Neural progenitor cell (in vitro differentiated cells): ENCODE measurements around the gene B4GALNT1. TPM values are rescaled to one million over a fixed set of nuclear protein-coding genes. Genes with fewer than 3 reads are reported as not detected.

Source experiments
- DNase-seq: peaks from one replicate; pipeline ENCODE4 v3.0.0-alpha.2; 2016; ENCODE audit warnings: low spot score
- H2AFZ ChIP-seq: fragments of 200-600 bp; sonication (generic); replicated peaks from 2 replicates; pipeline ENCODE4 v1.6.1; 2016; ENCODE audit warnings: antibody characterized with exemption
- H3F3A ChIP-seq: fragments of 200-600 bp; sonication (generic); 2 replicates; pipeline ENCODE4 v1.6.1; 2016; ENCODE audit warnings: antibody characterized with exemption, low read depth
- H3K27ac ChIP-seq: fragments of 200-600 bp; sonication (generic); 2 replicates; pipeline ENCODE4 v1.5.1; 2016; ENCODE audit warnings: mild to moderate bottlenecking
- H3K27me3 ChIP-seq: fragments of 200-600 bp; sonication (generic); 2 replicates; pipeline ENCODE4 v1.6.1; 2016; ENCODE audit warnings: mild to moderate bottlenecking, moderate library complexity
- H3K36me3 ChIP-seq: fragments of 200-600 bp; sonication (generic); 2 replicates; pipeline ENCODE4 v1.5.1; 2016
- H3K4me1 ChIP-seq: fragments of 200-600 bp; sonication (generic); 2 replicates; pipeline ENCODE4 v1.6.1; 2016; ENCODE audit warnings: mixed run types
- H3K4me2 ChIP-seq: fragments of 200-600 bp; sonication (generic); 2 replicates; pipeline ENCODE4 v1.6.1; 2016
- H3K4me3 ChIP-seq: fragments of 200-600 bp; sonication (generic); 2 replicates; pipeline ENCODE4 v1.5.1; 2016
- H3K79me2 ChIP-seq: fragments of 200-600 bp; sonication (generic); 2 replicates; pipeline ENCODE4 v1.6.1; 2016; ENCODE audit warnings: low read depth
- H3K9ac ChIP-seq: fragments of 200-600 bp; sonication (generic); 2 replicates; pipeline ENCODE4 v1.6.1; 2016
- H3K9me3 ChIP-seq: fragments of 200-600 bp; sonication (generic); 2 replicates; pipeline ENCODE4 v1.5.1; 2016; ENCODE audit warnings: low read depth
- H4K20me1 ChIP-seq: fragments of 200-600 bp; sonication (generic); 2 replicates; pipeline ENCODE4 v1.6.1; 2016; ENCODE audit warnings: low read depth
- H3K27ac Mint-ChIP-seq: 3 replicates; pipeline ENCODE4 v1.8.0; 2021; ENCODE audit warnings: mixed read lengths
- H3K27me3 Mint-ChIP-seq: 2 replicates; pipeline ENCODE4 v1.8.0; 2022; ENCODE audit warnings: low read depth, mild to moderate bottlenecking, inconsistent platforms, moderate library complexity, mixed read lengths; ENCODE audit not compliant: insufficient read depth
- H3K36me3 Mint-ChIP-seq: 3 replicates; pipeline ENCODE4 v1.8.0; 2021; ENCODE audit warnings: mixed read lengths
- H3K4me1 Mint-ChIP-seq: 3 replicates; pipeline ENCODE4 v1.8.0; 2021; ENCODE audit warnings: mixed read lengths
- H3K4me3 Mint-ChIP-seq: 3 replicates; pipeline ENCODE4 v1.8.0; 2021; ENCODE audit warnings: mild to moderate bottlenecking, moderate library complexity, mixed read lengths
- H3K9me3 Mint-ChIP-seq: 3 replicates; pipeline ENCODE4 v1.8.0; 2020; ENCODE audit warnings: mixed read lengths
- CTCF ChIP-seq: fragments of 200-600 bp; sonication (generic); IDR thresholded peaks from 2 replicates; pipeline ENCODE4 v1.5.1; 2017; ENCODE audit warnings: antibody characterized with exemption, mild to moderate bottlenecking
- EZH2 ChIP-seq: fragments of 200-600 bp; sonication (generic); IDR thresholded peaks from 2 replicates; pipeline ENCODE4 v1.6.1; 2017; ENCODE audit warnings: antibody characterized with exemption, mild to moderate bottlenecking, moderate library complexity
- EZH2phosphoT487 ChIP-seq: fragments of 200-600 bp; sonication (generic); IDR thresholded peaks from 2 replicates; pipeline ENCODE4 v1.6.1; 2017; ENCODE audit warnings: antibody characterized with exemption
- total RNA-seq: library from RNA; depleted of rRNA; stranded (reverse); fragments of >200 nt; gene quantifications from 2 replicates; pipeline ENCODE4 v1.2.3, GENCODE V29; 2015; ENCODE audit warnings: low replicate concordance

Gene B4GALNT1
- total RNA-seq, 1 donor from 2014 or later = 0.28 TPM

GRCh38 chr12:57611827-57612710 lies 20.9 kb downstream of the B4GALNT1 start:
- H2AFZ ChIP-seq = no peak overlapping the region
- TF ChIP-seq CTCF (no peak), EZH2phosphoT487 (no peak), EZH2 (no peak)
- peaks cover 11% of the 10 kb centered on the region for H3K4me1 ChIP-seq

GRCh38 chr12:57611108-57611826 lies 21.7 kb downstream of the B4GALNT1 start, which contains the start of gene ARHGEF25:
TSS of gene ARHGEF25 (plus strand) at chr12:57611435. CDS start at chr12:57611895, 460 bp downstream.
- peaks cover 11% of the 10 kb centered on the region for H3K4me1 ChIP-seq
- H3K36me3 ChIP-seq = no peaks in the 10 kb centered on the region
- peaks cover 30% of the 10 kb centered on the region for H3F3A ChIP-seq
- H3K4me2 ChIP-seq = peak within 1 kb of the TSS; percentile 89
- peaks cover 9% of the 10 kb centered on the region for H4K20me1 ChIP-seq
- H3K79me2 ChIP-seq = peaks cover under 1% of the 10 kb centered on the region
- no peak within 1 kb of the TSS for H3K27ac ChIP-seq
- H3K27me3 ChIP-seq = peaks cover 36% of the 10 kb centered on the region
- peak within 1 kb of the TSS; percentile 76 for H3K27ac Mint-ChIP-seq
- peak within 1 kb of the TSS; percentile 92 for H3K4me3 Mint-ChIP-seq
- H3K9me3 Mint-ChIP-seq = no peaks in the 10 kb centered on the region
- H3K9me3 ChIP-seq = no peaks in the 10 kb centered on the region
- H3K4me3 ChIP-seq = peak within 1 kb of the TSS; percentile 60
- no peak within 1 kb of the TSS for H3K9ac ChIP-seq
- H2AFZ ChIP-seq = peak within 1 kb of the TSS; percentile 62
- TF ChIP-seq CTCF = peak; percentile 2
- no peak for TF ChIP-seq EZH2
- H3K36me3 Mint-ChIP-seq = peaks cover 24% of the 10 kb centered on the region
- peaks cover 11% of the 10 kb centered on the region for H3K27me3 Mint-ChIP-seq
- H3K4me1 Mint-ChIP-seq = peaks cover 26% of the 10 kb centered on the region
- DNase-seq = peak; percentile 87

More at GRCh38 chr12:57611827-57612710, 20.9 kb downstream of the B4GALNT1 start:
- Histone ChIP-seq H3K4me2 (peak overlapping the region; percentile 89), H3K27ac (no peak overlapping the region), H3K9me3 (no peaks in the 10 kb centered on the region), H4K20me1 (peaks cover 9% of the 10 kb centered on the region), H3K9ac (no peak overlapping the region), H3K79me2 (no peaks in the 10 kb centered on the region), H3K4me3 (peak overlapping the region; percentile 60), H3K36me3 (no peaks in the 10 kb centered on the region), H3F3A (peaks cover 30% of the 10 kb centered on the region), H3K27me3 (peaks cover 43% of the 10 kb centered on the region)
- DNase-seq = no peak
- peak overlapping the region; percentile 92 for H3K4me3 Mint-ChIP-seq
- H3K9me3 Mint-ChIP-seq = no peaks in the 10 kb centered on the region
- H3K27me3 Mint-ChIP-seq = peaks cover 10% of the 10 kb centered on the region
- peak overlapping the region; percentile 76 for H3K27ac Mint-ChIP-seq
- peaks cover 22% of the 10 kb centered on the region for H3K4me1 Mint-ChIP-seq
- peaks cover 28% of the 10 kb centered on the region for H3K36me3 Mint-ChIP-seq

GRCh38 chr12:57610554-57611107 lies 22.4 kb downstream of the B4GALNT1 start:
- H3K4me1 Mint-ChIP-seq = peaks cover 30% of the 10 kb centered on the region
- H3K27me3 Mint-ChIP-seq = peaks cover 12% of the 10 kb centered on the region
- Histone ChIP-seq H3K27me3 (peaks cover 36% of the 10 kb centered on the region), H3K27ac (no peak overlapping the region), H3F3A (peaks cover 30% of the 10 kb centered on the region), H3K9ac (no peak overlapping the region), H3K4me1 (peaks cover 13% of the 10 kb centered on the region), H4K20me1 (peaks cover 13% of the 10 kb centered on the region), H3K9me3 (no peaks in the 10 kb centered on the region), H3K4me2 (peak overlapping the region; percentile 89), H3K36me3 (no peaks in the 10 kb centered on the region), H3K79me2 (peaks cover 7% of the 10 kb centered on the region), H2AFZ (peak overlapping the region; percentile 62), H3K4me3 (peak overlapping the region; percentile 60)
- H3K9me3 Mint-ChIP-seq = no peaks in the 10 kb centered on the region
- no peak overlapping the region for H3K27ac Mint-ChIP-seq
- TF ChIP-seq EZH2phosphoT487 = no peak
- TF ChIP-seq EZH2 = no peak
- no peak for TF ChIP-seq CTCF
- DNase-seq = peak; percentile 61
- peaks cover 19% of the 10 kb centered on the region for H3K36me3 Mint-ChIP-seq
- peak overlapping the region; percentile 83 for H3K4me3 Mint-ChIP-seq
